OCI-LY7 (cell line): ENCODE results near the gene MIOS. TPM values are rescaled to one million over a fixed set of nuclear protein-coding genes. Genes with fewer than 3 reads are reported as not detected.

Experiments
- BruUV-seq: library from RNA; stranded (reverse); fragments of 400-500 nt; replicated peaks from 2 replicates; lab custom pipeline; 2021; lab: Mats Ljungman, UMichigan
- CTCF ChIA-PET: fragments of 300-600 bp; sonication (Branson Sonifier 250); formaldehyde crosslinking; loops from one replicate; lab custom pipeline; 2022; ENCODE audit warnings: antibody characterized with exemption; ENCODE audit not compliant: unreplicated experiment; lab: Charles Lee
- POLR2A ChIA-PET: fragments of 300-600 bp; sonication (Branson Sonifier 250); formaldehyde crosslinking; loops from one replicate; lab custom pipeline; 2022; ENCODE audit warnings: antibody characterized with exemption; lab: Charles Lee
- DNase-seq: peaks from one replicate; pipeline ENCODE4 v3.0.0-alpha.2; 2015; ENCODE audit warnings: low spot score
- H2AFZ ChIP-seq: fragments of 200-600 bp; sonication (generic), shearing (Covaris generic); 2 replicates; pipeline ENCODE4 v1.6.1; 2014; ENCODE audit warnings: mild to moderate bottlenecking, antibody characterized with exemption, low read length, moderate library complexity
- H3K27ac ChIP-seq: fragments of 200-600 bp; sonication (generic); 2 replicates; pipeline ENCODE4 v1.5.1; 2014; ENCODE audit warnings: mixed run types, low read depth, mild to moderate bottlenecking, moderate library complexity, low read length, inconsistent platforms; ENCODE audit not compliant: poor library complexity, severe bottlenecking
- H3K36me3 ChIP-seq: fragments of 200-600 bp; sonication (generic); 2 replicates; pipeline ENCODE4 v1.6.1; 2014; ENCODE audit warnings: mild to moderate bottlenecking, antibody characterized with exemption, low read length, moderate library complexity, mixed read lengths; ENCODE audit not compliant: insufficient read depth
- H3K4me1 ChIP-seq: fragments of 200-600 bp; sonication (generic); 2 replicates; pipeline ENCODE4 v1.5.1; 2014; ENCODE audit warnings: mild to moderate bottlenecking, low read length; ENCODE audit not compliant: insufficient read depth, poor library complexity, severe bottlenecking
- H3K4me2 ChIP-seq: fragments of 200-600 bp; sonication (generic); 2 replicates; pipeline ENCODE4 v1.6.1; 2014; ENCODE audit warnings: mild to moderate bottlenecking, low read length
- H3K4me3 ChIP-seq: fragments of 200-600 bp; sonication (generic); 2 replicates; pipeline ENCODE4 v1.5.1; 2014; ENCODE audit warnings: mild to moderate bottlenecking, low read depth, low read length; ENCODE audit not compliant: poor library complexity, severe bottlenecking
- H3K79me2 ChIP-seq: fragments of 200-600 bp; sonication (generic); 2 replicates; pipeline ENCODE4 v1.6.1; 2016; ENCODE audit warnings: low read depth, mild to moderate bottlenecking, low read length, moderate library complexity, mixed read lengths; ENCODE audit not compliant: insufficient read depth
- H3K9me2 ChIP-seq: fragments of 200-600 bp; sonication (generic); 2 replicates; pipeline ENCODE4 v1.6.1; 2016; ENCODE audit warnings: mild to moderate bottlenecking, low read length, mixed read lengths; ENCODE audit not compliant: insufficient read depth
- H3K9me3 ChIP-seq: fragments of 200-600 bp; sonication (generic); 2 replicates; pipeline ENCODE4 v1.6.1; 2014; ENCODE audit warnings: mild to moderate bottlenecking, mixed run types, low read length, mixed read lengths
- H4K20me1 ChIP-seq: fragments of 200-600 bp; sonication (generic); 2 replicates; pipeline ENCODE4 v1.6.1; 2014; ENCODE audit warnings: mild to moderate bottlenecking, antibody characterized with exemption, low read length, moderate library complexity, mixed read lengths; ENCODE audit not compliant: insufficient read depth
- EZH2phosphoT487 ChIP-seq: fragments of 200-600 bp; sonication (generic); IDR thresholded peaks from 2 replicates; pipeline ENCODE4 v1.6.1; 2018; ENCODE audit warnings: low read depth, borderline replicate concordance, mild to moderate bottlenecking, mixed run types, antibody characterized with exemption, low read length, moderate library complexity, mixed read lengths
- intact Hi-C: fragments of 100-400 bp; cut with micrococcal nuclease; formaldehyde crosslinking; loops from one replicate; pipeline ENCODE4 v1.10.0; 2022; ENCODE audit not compliant: unreplicated experiment
- total RNA-seq, 2 experiments: library from RNA; depleted of rRNA in 1 of 2; stranded (reverse); fragments of >200 nt in 1 of 2; shearing (Covaris generic) in 1 of 2; gene quantifications; 2 replicates each; pipeline ENCODE4 v1.2.3, GENCODE V29; 2014 to 2022
- TF ChIP-seq, protein P1 (sequence below): fragments of 200-600 bp; sonication (generic); conservative IDR thresholded peaks from 2 replicates; pipeline ENCODE4 v1.5.1; 2014; ENCODE audit warnings: mild to moderate bottlenecking, antibody characterized with exemption, low read length, moderate library complexity, mixed read lengths

The MIOS gene
- total RNA-seq, 2 experiments from 2014 or later = 24.9 to 25.8 TPM

DNA sequence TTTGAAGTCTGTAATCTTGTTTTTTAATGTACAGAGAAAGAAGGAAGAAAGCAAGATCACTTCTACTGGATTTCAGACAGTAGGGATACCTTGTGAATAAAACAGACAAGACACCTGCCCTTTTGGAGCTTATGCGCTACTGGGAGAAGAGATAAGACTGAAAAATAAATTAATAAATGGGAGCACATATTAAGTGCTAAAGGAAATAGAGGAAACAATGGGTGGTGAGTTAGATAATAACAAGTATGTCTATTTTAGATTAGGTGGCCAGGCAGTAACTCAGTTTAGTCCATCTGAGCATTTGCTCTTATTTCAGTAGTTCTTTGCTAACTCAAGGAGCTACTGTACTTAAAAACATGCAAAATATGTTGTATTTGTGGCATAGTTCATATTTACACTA lies 15.9 kb downstream of the MIOS start:
- no TSS peak for BruUV-seq
- Histone ChIP-seq H3K27ac (no peak overlapping the region), H3K4me1 (peaks cover 7% of the 10 kb centered on the region), H3K79me2 (no peaks in the 10 kb centered on the region), H3K36me3 (peaks cover 18% of the 10 kb centered on the region), H3K9me3 (no peaks in the 10 kb centered on the region), H4K20me1 (no peaks in the 10 kb centered on the region), H3K4me2 (no peak overlapping the region), H3K4me3 (no peak overlapping the region), H2AFZ (no peak overlapping the region), H3K9me2 (no peaks in the 10 kb centered on the region)
- POLR2A ChIA-PET = interaction anchor here (0.6 kb wide), 1 partner anchor 27 kb away, joined by 3 read pairs; no protein-coding TSS in a partner anchor
- TF ChIP-seq, protein P1, sequence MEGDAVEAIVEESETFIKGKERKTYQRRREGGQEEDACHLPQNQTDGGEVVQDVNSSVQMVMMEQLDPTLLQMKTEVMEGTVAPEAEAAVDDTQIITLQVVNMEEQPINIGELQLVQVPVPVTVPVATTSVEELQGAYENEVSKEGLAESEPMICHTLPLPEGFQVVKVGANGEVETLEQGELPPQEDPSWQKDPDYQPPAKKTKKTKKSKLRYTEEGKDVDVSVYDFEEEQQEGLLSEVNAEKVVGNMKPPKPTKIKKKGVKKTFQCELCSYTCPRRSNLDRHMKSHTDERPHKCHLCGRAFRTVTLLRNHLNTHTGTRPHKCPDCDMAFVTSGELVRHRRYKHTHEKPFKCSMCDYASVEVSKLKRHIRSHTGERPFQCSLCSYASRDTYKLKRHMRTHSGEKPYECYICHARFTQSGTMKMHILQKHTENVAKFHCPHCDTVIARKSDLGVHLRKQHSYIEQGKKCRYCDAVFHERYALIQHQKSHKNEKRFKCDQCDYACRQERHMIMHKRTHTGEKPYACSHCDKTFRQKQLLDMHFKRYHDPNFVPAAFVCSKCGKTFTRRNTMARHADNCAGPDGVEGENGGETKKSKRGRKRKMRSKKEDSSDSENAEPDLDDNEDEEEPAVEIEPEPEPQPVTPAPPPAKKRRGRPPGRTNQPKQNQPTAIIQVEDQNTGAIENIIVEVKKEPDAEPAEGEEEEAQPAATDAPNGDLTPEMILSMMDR = no peak
- TF ChIP-seq EZH2phosphoT487 = no peak
- no peak for DNase-seq
- CTCF ChIA-PET = no interaction called here
- intact Hi-C loops = no loop called here

DNA sequence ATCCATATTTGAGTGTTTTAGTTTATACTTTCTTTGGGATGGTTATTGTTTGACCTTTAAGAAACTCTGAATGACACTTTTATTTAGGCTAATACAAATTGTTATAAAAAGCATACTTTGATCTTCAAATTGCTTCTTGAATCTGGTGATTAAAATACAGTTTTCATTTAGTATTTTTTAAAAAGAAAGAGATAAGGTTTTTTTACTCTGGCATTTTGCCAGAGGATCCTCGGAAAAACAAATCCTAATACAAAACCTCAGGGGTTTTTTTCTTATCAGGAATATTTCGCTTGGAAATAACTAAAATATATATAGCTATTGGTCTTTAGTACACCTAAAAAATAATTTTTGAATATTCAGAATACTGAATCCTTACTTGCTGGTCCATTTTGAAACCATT lies 17.0 kb downstream of the MIOS start:
- peaks cover 18% of the 10 kb centered on the region for H3K36me3 ChIP-seq
- H4K20me1 ChIP-seq = no peaks in the 10 kb centered on the region
- H3K27ac ChIP-seq = no peak overlapping the region
- CTCF ChIA-PET = no interaction called here
- no peak overlapping the region for H2AFZ ChIP-seq
- intact Hi-C loops = no loop called here
- no peak for TF ChIP-seq EZH2phosphoT487
- TF ChIP-seq, protein P1 = no peak
- H3K4me2 ChIP-seq = no peak overlapping the region
- no peak for DNase-seq
- H3K9me2 ChIP-seq = no peaks in the 10 kb centered on the region
- POLR2A ChIA-PET = interaction anchor here (0.9 to 1.0 kb wide), 2 partner anchors 10 to 18 kb away, joined by 3 read pairs; no protein-coding TSS in a partner anchor
- H3K4me1 ChIP-seq = no peaks in the 10 kb centered on the region
- no TSS peak for BruUV-seq
- H3K9me3 ChIP-seq = no peaks in the 10 kb centered on the region
- no peaks in the 10 kb centered on the region for H3K79me2 ChIP-seq
- H3K4me3 ChIP-seq = no peak overlapping the region

DNA sequence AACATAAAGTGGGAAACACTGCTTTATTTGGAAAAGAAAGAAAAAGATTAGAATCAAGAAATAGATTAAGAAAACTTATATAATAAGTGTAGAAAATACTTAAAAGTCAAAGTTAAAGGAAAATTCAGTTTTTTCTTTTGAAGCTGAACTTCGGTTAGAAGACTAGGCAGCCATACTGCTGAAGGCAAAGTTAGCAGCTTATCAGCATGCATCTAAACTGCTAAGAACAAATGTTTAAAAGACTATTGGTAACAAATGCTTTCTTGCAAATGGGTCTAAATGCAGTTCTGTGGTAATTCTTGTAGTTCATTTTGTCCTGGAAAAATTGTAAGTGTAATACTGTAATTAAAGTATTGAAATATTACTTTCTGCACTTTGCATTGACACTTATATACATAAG lies 18.0 kb downstream of the MIOS start:
- no peak for TF ChIP-seq EZH2phosphoT487
- TF ChIP-seq, protein P1 = no peak
- CTCF ChIA-PET = no interaction called here
- Histone ChIP-seq H3K9me3 (no peaks in the 10 kb centered on the region), H4K20me1 (no peaks in the 10 kb centered on the region), H3K4me3 (no peak overlapping the region), H3K4me1 (no peaks in the 10 kb centered on the region), H3K79me2 (no peaks in the 10 kb centered on the region), H3K36me3 (peaks cover 16% of the 10 kb centered on the region), H3K27ac (no peak overlapping the region), H3K4me2 (no peak overlapping the region), H2AFZ (no peak overlapping the region), H3K9me2 (no peaks in the 10 kb centered on the region)
- BruUV-seq = no TSS peak
- POLR2A ChIA-PET = interaction anchor here (0.9 to 2.0 kb wide), 3 partner anchors 9 to 197 kb away, joined by 3 to 12 read pairs (median 4); no protein-coding TSS in a partner anchor
- no peak for DNase-seq
- intact Hi-C loops = no loop called here
